Stimulated activated CD8-positive, alpha-beta memory T cell treated with anti-CD3 and anti-CD28 coated beads, Interleukin-2, amount 100 ng/mL, for 48 hours (primary cell): ENCODE data around the gene ZNF783.
"Not testable (repeated sequence)": the region's sequence is repeated elsewhere in the genome, so short reads cannot be mapped to it uniquely, and the experiment has no call there.

Experiments used
- DNase-seq, 2 donors: peaks; one replicate each; pipeline ENCODE4 v3.0.0-alpha.2; 2020; ENCODE audit warnings: low read depth in 2 of 2

ZNF783 gene

GRCh38 chr7:149261829-149262617 lies at the start of gene ZNF783:
ZNF783 (plus strand) TSS chr7:149262196; CDS start chr7:149262334, 138 bp downstream.
- DNase-seq: peak; percentile 73 to 80

DNA sequence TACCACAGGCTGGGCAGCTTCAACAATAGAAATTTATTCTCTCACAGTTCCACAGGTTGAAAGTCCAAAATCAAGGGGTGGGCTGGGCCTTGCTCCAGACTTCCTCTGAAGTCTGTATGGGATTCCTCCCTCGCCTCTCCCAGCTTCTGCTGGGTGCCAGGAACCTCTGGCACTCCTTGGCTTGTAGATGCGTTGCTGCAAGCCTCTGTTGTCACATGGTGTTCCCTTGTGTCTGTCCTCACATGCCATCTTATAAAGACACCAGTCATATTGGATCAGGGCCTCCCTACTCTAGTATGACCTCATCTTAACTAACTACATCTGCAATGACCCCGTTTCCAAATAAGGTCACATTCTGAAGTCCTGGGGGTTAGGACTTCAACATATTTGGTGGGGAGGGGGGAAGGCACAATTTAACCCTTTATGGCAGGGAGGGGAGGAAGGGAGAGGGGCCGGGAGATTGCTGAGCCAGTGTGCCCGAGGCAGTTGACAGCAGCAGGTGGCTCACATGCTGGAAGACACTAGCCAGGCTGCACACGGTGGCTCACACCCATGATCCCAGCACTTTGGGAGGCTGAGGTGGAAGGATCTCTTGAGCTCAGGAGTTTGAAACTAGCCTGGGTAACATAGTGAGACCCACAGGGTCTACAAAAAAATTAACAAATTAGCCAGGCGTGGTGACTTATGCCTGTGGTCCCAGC lies 47.8 kb upstream of the ZNF783 start:
- DNase-seq: no peak

GRCh38 chr7:149216402-149216801 lies 45.6 kb upstream of the ZNF783 start:
- DNase-seq: no peak

DNA sequence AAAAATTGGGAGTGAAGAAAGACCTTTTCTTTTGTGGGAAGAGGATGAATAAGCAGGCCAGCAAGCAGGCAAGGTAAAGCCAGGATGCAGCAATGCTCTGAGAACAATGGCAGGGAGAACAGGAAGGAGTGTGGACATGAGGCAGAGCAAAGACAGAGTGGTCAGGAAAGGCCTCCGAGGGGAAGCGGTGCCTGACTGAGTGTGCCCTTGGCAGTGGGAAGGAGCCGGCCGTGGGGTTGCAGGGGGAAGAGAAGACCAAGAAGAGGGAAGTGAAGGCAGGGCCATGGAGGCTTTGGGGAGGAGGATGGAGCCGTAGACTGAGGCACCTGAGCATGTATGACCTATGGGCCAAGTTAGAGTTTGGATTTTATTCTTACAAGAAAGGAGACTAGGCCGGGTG lies 44.4 kb upstream of the ZNF783 start:
- DNase-seq: no peak

GRCh38 chr7:149218469-149219420 lies 43.3 kb upstream of the ZNF783 start:
- no peak for DNase-seq

GRCh38 chr7:149220534-149220933 lies 41.5 kb upstream of the ZNF783 start:
- no peak for DNase-seq

- DNase-seq: no peak
These were observed 38.8 kb upstream of the ZNF783 start for GRCh38 chr7:149223176-149223575.

DNA sequence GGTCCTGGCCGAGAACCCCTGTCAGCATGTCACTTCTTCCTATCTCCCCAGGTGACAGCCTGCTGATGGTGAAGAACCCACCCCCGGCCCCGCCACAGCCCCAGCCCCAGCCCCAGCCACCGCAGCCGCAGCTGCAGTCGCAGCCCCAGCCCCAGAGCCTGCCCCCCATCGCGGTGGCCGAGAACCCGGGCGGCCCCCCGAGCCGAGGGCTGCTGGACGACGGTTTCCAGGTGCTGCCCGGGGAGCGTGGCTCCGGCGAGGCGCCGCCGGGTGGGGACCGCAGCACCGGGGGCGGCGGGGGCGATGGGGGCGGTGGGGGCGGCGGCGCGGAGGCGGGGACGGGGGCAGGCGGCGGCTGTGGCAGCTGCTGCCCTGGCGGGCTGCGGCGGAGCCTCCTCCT lies 38.2 kb upstream of the ZNF783 start:
- DNase-seq: no peak

- DNase-seq: no peak
These were observed 37.6 kb upstream of the ZNF783 start for GRCh38 chr7:149224352-149224751.

DNA sequence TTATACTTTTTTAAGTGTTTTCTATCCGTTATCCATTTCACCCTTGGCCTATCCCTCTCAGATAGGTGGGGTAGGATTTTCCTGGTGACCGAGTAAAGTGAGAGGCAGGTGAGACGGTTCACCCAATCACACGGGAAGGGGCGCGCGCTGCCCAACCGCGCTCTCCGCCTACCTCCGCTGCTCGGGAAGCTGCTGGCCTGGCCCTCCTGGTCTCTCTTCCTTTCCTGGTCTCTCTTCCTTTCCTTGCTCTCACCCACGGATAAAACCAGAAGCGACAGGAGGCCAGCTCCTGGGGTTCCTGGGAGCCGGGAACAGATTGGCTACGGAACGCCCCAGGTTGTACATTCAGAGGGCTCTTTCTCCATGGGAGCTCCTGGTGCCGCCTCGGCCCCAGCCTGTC lies 36.9 kb upstream of the ZNF783 start:
- no peak for DNase-seq

GRCh38 chr7:149225656-149226055 lies 36.3 kb upstream of the ZNF783 start:
- DNase-seq: no peak

GRCh38 chr7:149226366-149226765 lies 35.6 kb upstream of the ZNF783 start:
- DNase-seq: not testable (repeated sequence)

DNA sequence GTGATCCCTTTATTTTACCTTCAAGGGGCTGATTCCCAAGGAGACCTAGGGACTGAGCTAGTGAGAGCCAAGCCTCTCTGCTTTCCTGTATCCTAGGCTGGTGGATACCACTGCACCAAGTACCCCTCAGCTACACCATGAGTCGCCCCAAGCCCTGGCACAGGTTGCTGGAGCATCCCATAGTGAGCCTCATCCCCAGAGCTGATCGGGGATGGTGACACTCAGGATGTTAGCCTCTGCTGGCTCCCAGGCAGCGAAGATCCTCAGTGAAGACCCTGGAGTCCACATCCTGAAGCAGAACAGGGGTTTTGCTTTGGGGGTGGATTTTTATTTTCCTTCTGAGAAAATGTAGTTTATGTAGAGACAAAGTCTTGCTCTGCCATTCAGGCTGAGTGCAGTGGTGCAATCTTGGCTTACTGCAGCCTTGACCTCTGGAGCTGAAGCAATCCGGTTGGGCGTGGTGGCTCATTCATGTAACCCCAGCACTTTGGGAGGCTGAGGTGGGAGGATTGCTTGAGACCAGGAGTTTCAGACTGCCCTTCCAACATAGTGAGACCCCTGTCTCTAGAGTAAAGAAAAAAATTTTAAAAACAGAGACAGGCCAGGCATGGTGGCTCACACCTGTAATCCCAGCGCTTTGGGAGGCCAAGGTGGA lies 35.0 kb upstream of the ZNF783 start:
- DNase-seq: no peak

GRCh38 chr7:149228831-149229471 lies 33.0 kb upstream of the ZNF783 start:
- DNase-seq: no peak

DNA sequence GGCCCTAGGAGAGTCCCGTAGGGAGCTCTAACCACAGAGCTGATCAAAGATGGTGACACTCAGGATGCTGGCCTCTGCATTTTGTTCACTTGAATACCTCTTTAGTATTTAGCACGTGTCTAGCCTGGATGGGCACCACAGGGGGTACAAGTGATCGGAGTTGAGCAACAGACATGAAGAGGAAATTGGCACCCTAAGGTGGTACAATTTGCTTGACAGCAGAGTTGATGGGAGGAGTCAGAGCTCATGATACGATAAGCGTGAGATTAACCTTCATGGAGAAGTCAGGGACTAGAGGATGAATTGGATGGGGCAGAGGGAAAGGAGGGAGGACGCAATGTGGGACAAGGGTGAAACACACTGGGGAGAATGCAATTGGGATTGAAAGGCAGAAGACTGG lies 32.5 kb upstream of the ZNF783 start:
- DNase-seq: no peak

- DNase-seq: no peak
These were observed 29.6 kb upstream of the ZNF783 start for GRCh38 chr7:149232362-149232761.

DNA sequence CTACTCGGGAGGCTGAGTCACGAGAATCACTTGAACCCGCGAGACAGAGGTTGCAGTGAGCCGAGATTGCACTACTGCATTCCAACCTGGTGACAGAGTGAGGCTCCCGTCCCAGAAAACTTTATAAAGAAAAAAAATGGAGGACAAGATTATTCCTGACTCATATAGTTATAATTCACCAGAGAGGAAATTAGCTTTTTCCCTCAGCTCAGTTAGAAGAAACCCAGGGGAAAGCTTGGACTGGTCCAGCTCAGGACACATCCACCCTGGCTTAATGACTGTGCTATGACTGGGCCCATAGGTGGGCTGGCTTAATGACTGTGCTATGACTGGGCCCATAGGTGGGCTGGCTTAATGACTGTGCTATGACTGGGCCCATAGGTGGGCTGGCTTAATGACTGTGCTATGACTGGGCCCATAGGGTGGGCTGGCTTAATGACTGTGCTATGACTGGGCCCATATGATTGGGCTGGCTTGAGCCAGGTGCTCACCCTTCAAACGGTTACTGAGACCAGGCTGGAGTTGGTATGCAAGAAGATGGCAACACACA lies 28.3 kb upstream of the ZNF783 start:
- not testable (repeated sequence) for DNase-seq

DNA sequence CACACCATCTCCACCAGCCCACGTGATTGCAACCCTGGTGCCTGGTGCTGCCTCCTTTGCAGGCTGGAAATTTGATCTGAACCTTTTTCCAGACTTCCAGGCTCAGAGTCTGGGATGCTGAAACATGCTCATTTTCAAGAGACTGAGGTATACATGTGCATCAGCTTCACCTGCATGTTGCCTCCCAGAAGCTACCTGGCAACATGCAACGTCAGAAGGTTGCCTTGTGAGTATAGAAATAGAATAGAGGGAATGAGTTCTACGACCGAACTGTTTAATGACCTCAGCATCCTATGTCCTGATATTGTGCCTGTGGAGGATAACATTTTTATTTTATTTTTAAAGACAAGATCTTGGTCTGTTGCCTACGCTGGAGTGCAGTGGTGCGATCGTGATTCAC lies 24.5 kb upstream of the ZNF783 start:
- DNase-seq: no peak

DNA sequence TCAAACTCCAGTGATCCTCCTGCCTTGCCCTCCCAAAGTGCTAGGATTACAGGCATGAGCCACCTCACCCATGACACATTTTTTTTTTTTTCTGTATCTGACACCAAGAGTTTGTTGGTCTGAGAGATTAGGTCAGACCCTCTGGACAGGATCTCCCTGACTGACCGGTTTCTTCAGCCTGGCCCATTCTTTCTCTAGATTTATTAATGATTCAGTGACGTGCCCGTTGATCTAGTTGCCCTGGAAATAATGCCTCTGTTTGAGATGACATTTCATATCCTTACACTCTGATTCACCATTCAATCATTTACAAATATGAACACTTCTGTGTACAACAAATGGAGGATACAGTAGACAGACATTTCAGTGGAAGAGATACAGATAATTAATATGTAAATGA lies 23.9 kb upstream of the ZNF783 start:
- DNase-seq: no peak

- DNase-seq: peak; percentile 81 to 84
These were observed 22.5 kb upstream of the ZNF783 start, which contains the start of gene ZNF212 for GRCh38 chr7:149239345-149240143. ZNF212 (plus strand) TSS chr7:149239651; CDS start chr7:149239779, 128 bp downstream.
